ENCODE data around the gene RNGTT.

GRCh38 chr6:88616380-88616779 is 347.0 kb downstream of the RNGTT start:
- TF ChIP-seq, protein P1, sequence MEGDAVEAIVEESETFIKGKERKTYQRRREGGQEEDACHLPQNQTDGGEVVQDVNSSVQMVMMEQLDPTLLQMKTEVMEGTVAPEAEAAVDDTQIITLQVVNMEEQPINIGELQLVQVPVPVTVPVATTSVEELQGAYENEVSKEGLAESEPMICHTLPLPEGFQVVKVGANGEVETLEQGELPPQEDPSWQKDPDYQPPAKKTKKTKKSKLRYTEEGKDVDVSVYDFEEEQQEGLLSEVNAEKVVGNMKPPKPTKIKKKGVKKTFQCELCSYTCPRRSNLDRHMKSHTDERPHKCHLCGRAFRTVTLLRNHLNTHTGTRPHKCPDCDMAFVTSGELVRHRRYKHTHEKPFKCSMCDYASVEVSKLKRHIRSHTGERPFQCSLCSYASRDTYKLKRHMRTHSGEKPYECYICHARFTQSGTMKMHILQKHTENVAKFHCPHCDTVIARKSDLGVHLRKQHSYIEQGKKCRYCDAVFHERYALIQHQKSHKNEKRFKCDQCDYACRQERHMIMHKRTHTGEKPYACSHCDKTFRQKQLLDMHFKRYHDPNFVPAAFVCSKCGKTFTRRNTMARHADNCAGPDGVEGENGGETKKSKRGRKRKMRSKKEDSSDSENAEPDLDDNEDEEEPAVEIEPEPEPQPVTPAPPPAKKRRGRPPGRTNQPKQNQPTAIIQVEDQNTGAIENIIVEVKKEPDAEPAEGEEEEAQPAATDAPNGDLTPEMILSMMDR (IDR thresholded peaks at IDR 0.05): no peak
- no peak for TF ChIP-seq POLR2A (IDR thresholded peaks at IDR 0.05)
